Measurements from ENCODE around the gene AXDND1. TPM values are rescaled to one million over a fixed set of nuclear protein-coding genes. Genes with fewer than 3 reads are reported as not detected.

The AXDND1 gene
- total and polyA plus RNA-seq, 2 of the 8 experiments (the other 6 are each of a cell fraction or from before 2014, with no cell fraction given), result 0.61 TPM; not detected in 1

GRCh38 chr1:179510038-179510437, 144.3 kb downstream of the AXDND1 start (continued):
- no peak for TF ChIP-seq SRF (IDR thresholded peaks at IDR 0.05; ENCODE audit: low read depth, low read length)
- TF ChIP-seq SIN3A (conservative IDR thresholded peaks at IDR 0.05 in 1 of 2, IDR thresholded peaks at IDR 0.05 in 1 of 2; ENCODE audit: low read depth in 1 of 2, low read length in 2 of 2), result no peak
- TF ChIP-seq SUZ12 (IDR thresholded peaks at IDR 0.05; ENCODE audit: low read length), result no peak
